ENCODE results near the gene LINC00305. TPM values are rescaled to one million over a fixed set of nuclear protein-coding genes. Genes with fewer than 3 reads are reported as not detected.

LINC00305 gene
- polyA plus RNA-seq, 3 donors from 2014 or later: not detected

GRCh38 chr18:64099244-64099643 is 49.6 kb downstream of the LINC00305 start:
- no peak for DNase-seq
- Mint-ChIP-seq H3K9me3 (peaks cover 0 to 2% (median 0%) of the 10 kb centered on the region in 6 donors), H3K27ac (no peak overlapping the region), H3K4me3 (no peak overlapping the region), H3K27me3 (ENCODE audit: low read depth in 3 of 3) (peaks cover 0 to 2% (median 0%) of the 10 kb centered on the region in 3 donors), H3K36me3 (no peaks in the 10 kb centered on the region), H3K4me1 (no peaks in the 10 kb centered on the region)

GRCh38 chr18:64097497-64097896 is 51.4 kb downstream of the LINC00305 start:
- no peak for DNase-seq
- H3K27ac Mint-ChIP-seq: no peak overlapping the region
- peaks cover 0 to 2% (median 0%) of the 10 kb centered on the region in 3 donors for H3K27me3 Mint-ChIP-seq (ENCODE audit: low read depth in 3 of 3)
- peaks cover 0 to 4% (median 1%) of the 10 kb centered on the region in 6 donors for H3K9me3 Mint-ChIP-seq
- H3K4me1 Mint-ChIP-seq: no peaks in the 10 kb centered on the region
- no peaks in the 10 kb centered on the region for H3K36me3 Mint-ChIP-seq
- no peak overlapping the region for H3K4me3 Mint-ChIP-seq

DNA sequence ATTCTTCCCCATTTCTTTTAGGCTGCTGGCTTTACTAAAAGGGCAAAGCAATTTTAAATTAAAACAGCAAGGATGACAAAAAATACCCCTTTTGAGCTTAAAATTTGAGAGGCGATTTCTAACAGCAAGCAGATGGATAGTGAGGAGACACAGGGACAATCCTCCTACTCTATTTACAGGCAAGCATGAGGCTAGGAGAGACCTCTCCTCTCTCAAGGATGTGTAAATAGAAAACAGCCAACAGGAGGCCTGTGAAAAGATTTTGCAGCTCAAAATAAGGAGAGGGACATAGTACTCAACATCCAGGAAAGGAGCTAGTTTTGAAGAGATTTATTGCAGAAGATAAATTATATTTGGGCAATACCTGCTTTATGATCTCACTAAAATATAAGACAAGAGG is 53.8 kb downstream of the LINC00305 start:
- H3K9me3 Mint-ChIP-seq: peaks cover 0 to 4% (median 1%) of the 10 kb centered on the region in 6 donors
- no peaks in the 10 kb centered on the region for H3K4me1 Mint-ChIP-seq
- H3K36me3 Mint-ChIP-seq: no peaks in the 10 kb centered on the region
- no peak for DNase-seq
- no peak overlapping the region for H3K27ac Mint-ChIP-seq
- H3K4me3 Mint-ChIP-seq: no peak overlapping the region
- peaks cover 0 to 2% (median 0%) of the 10 kb centered on the region in 3 donors for H3K27me3 Mint-ChIP-seq (ENCODE audit: low read depth in 3 of 3)

DNA sequence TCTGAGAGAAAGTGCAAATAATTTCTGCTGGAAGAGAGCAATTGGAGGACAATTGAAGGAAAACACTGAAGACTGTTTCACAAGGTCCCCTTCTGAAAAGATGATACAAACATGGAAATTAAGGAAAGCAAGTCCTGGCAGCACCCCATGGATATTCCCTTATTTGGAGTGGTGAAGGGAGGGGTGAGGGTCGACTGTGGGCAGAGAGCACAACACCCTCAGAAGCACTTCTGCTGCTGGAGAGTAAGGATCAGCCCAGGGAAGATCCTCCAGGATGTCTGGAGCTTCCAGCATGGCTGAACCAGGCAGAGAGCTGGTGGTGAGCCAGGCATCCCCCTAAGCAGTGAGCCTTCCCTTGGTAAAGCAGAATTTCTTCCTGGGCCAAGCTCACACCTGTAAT is 54.7 kb downstream of the LINC00305 start:
- Mint-ChIP-seq H3K36me3 (no peaks in the 10 kb centered on the region), H3K27ac (no peak overlapping the region), H3K4me1 (no peaks in the 10 kb centered on the region), H3K27me3 (ENCODE audit: low read depth in 3 of 3) (peaks cover 0 to 2% (median under 1%) of the 10 kb centered on the region in 3 donors), H3K9me3 (peaks cover 0 to 4% (median 1%) of the 10 kb centered on the region in 6 donors), H3K4me3 (no peak overlapping the region)
- no peak for DNase-seq

- Mint-ChIP-seq H3K4me1 (no peaks in the 10 kb centered on the region), H3K4me3 (no peak overlapping the region), H3K36me3 (no peaks in the 10 kb centered on the region), H3K27me3 (ENCODE audit: low read depth in 3 of 3) (peaks cover 0 to 2% (median 0%) of the 10 kb centered on the region in 3 donors), H3K9me3 (peaks cover 0 to 8% (median 4%) of the 10 kb centered on the region in 6 donors), H3K27ac (no peak overlapping the region)
- DNase-seq: no peak
Observed at GRCh38 chr18:64091526-64091925, 57.4 kb downstream of the LINC00305 start.

DNA sequence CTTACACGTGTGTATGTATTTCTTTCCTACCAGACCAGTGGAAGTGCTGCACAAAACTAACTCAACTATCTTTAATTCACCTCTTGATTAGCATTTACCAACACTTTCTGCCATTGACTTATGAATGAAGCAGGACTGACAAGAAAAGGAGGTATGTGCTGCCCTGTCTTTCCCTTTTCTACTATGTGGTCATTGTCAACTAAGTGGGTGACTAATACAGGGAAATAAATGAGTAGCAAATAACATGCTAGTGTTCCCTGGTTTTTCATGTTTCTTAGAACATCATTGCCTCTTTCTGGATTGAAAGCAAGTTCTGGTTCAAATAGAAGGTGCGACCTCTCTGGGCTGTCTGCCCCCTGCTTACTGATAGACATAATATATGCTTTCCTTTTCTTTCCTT is 58.0 kb downstream of the LINC00305 start:
- Mint-ChIP-seq H3K9me3 (peaks cover 0 to 8% (median 4%) of the 10 kb centered on the region in 6 donors), H3K4me3 (no peak overlapping the region), H3K27me3 (ENCODE audit: low read depth in 3 of 3) (peaks cover 0 to 2% (median 0%) of the 10 kb centered on the region in 3 donors), H3K36me3 (no peaks in the 10 kb centered on the region), H3K27ac (no peak overlapping the region), H3K4me1 (no peaks in the 10 kb centered on the region)
- no peak for DNase-seq

DNA sequence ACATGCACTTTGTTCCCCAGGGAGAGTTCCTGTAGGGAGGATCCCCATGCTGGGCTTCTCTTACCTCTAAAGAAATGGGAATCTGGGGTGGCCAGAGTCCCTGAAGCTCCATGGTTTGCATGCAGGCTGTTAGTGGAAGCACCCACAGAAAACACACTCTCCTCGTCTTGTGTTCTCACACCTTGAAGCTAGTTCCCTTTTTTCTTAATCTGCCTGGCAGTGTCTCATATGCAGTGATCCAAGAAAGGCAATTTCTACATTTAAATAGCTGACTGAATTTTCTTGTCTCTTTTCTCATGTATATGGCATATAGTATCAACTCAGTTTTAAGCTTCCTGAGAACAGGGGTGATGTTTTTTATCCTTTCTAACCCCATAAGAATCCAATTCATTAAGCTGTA is 65.0 kb downstream of the LINC00305 start:
- Mint-ChIP-seq H3K9me3 (peaks cover 0 to 8% (median 0%) of the 10 kb centered on the region in 6 donors), H3K27me3 (ENCODE audit: low read depth in 3 of 3) (peaks cover 0 to 2% (median 0%) of the 10 kb centered on the region in 3 donors), H3K36me3 (no peaks in the 10 kb centered on the region), H3K4me1 (no peaks in the 10 kb centered on the region), H3K27ac (no peak overlapping the region), H3K4me3 (no peak overlapping the region)
- DNase-seq: no peak

- Mint-ChIP-seq H3K27ac (no peak overlapping the region), H3K4me1 (no peaks in the 10 kb centered on the region), H3K27me3 (ENCODE audit: low read depth in 3 of 3) (peaks cover 0 to 2% (median 0%) of the 10 kb centered on the region in 3 donors), H3K36me3 (no peaks in the 10 kb centered on the region), H3K9me3 (peaks cover 0 to 3% (median 0%) of the 10 kb centered on the region in 6 donors), H3K4me3 (no peak overlapping the region)
- DNase-seq: no peak
Observed at GRCh38 chr18:64082513-64082912, 66.4 kb downstream of the LINC00305 start.

- no peak for DNase-seq
- H3K4me3 Mint-ChIP-seq: no peak overlapping the region
- H3K36me3 Mint-ChIP-seq: no peaks in the 10 kb centered on the region
- H3K27me3 Mint-ChIP-seq (ENCODE audit: low read depth in 3 of 3): peaks cover 0 to 2% (median 0%) of the 10 kb centered on the region in 3 donors
- H3K27ac Mint-ChIP-seq: no peak overlapping the region
- peaks cover 0 to 2% (median 0%) of the 10 kb centered on the region in 6 donors for H3K9me3 Mint-ChIP-seq
- no peaks in the 10 kb centered on the region for H3K4me1 Mint-ChIP-seq
Observed at GRCh38 chr18:64082054-64082453, 66.8 kb downstream of the LINC00305 start.

DNA sequence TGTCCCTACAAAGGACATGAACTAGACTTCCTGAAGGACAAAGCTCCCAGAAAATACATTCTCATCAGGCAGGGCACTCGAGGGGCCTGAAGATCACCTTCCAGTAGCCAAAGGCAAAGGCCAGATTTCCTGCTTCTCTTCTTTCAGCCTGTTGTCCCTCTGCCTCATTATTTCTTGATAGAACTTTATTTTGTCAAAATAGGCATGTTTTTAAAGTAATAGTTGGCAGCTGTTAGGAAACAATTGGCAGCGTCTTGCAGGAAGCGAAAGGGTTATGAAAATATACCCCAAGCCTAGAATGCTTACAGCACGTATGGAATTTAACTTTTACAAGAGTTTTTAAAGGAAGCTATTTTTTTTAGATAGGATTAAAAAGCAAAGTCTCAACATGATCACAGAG is 74.9 kb downstream of the LINC00305 start:
- no peaks in the 10 kb centered on the region for H3K4me1 Mint-ChIP-seq
- no peak overlapping the region for H3K4me3 Mint-ChIP-seq
- no peak for DNase-seq
- no peak overlapping the region for H3K27ac Mint-ChIP-seq
- no peaks in the 10 kb centered on the region for H3K36me3 Mint-ChIP-seq
- H3K27me3 Mint-ChIP-seq (ENCODE audit: low read depth in 3 of 3): peaks cover 0 to 4% (median 4%) of the 10 kb centered on the region in 3 donors
- H3K9me3 Mint-ChIP-seq: peaks cover under 1 to 7% (median 5%) of the 10 kb centered on the region in 6 donors

- peaks cover 0 to 4% (median under 1%) of the 10 kb centered on the region in 6 donors for H3K9me3 Mint-ChIP-seq
- no peak overlapping the region for H3K27ac Mint-ChIP-seq
- no peak for DNase-seq
Observed at GRCh38 chr18:64055019-64055418, 93.9 kb downstream of the LINC00305 start.

GRCh38 chr18:64053246-64053645 is 95.6 kb downstream of the LINC00305 start:
- no peaks in the 10 kb centered on the region for H3K36me3 Mint-ChIP-seq
- H3K4me1 Mint-ChIP-seq: no peaks in the 10 kb centered on the region
- no peak overlapping the region for H3K27ac Mint-ChIP-seq
- no peak for DNase-seq
- peaks cover 0 to 4% (median 2%) of the 10 kb centered on the region in 3 donors for H3K27me3 Mint-ChIP-seq (ENCODE audit: low read depth in 3 of 3)
- H3K9me3 Mint-ChIP-seq: peaks cover 0 to 4% (median 0%) of the 10 kb centered on the region in 6 donors
- no peak overlapping the region for H3K4me3 Mint-ChIP-seq

More at GRCh38 chr18:64055019-64055418, 93.9 kb downstream of the LINC00305 start:
- Mint-ChIP-seq H3K36me3 (no peaks in the 10 kb centered on the region), H3K4me1 (no peaks in the 10 kb centered on the region), H3K27me3 (ENCODE audit: low read depth in 3 of 3) (peaks cover 0 to 5% (median 4%) of the 10 kb centered on the region in 3 donors), H3K4me3 (no peak overlapping the region)

- no peak for DNase-seq
- Mint-ChIP-seq H3K4me3 (no peak overlapping the region), H3K27ac (no peak overlapping the region), H3K36me3 (no peaks in the 10 kb centered on the region), H3K4me1 (no peaks in the 10 kb centered on the region), H3K27me3 (ENCODE audit: low read depth in 3 of 3) (peaks cover 0 to 4% (median 2%) of the 10 kb centered on the region in 3 donors), H3K9me3 (peaks cover 0 to 4% (median 0%) of the 10 kb centered on the region in 6 donors)
Observed at GRCh38 chr18:64052772-64053171, 96.1 kb downstream of the LINC00305 start.

GRCh38 chr18:64044616-64045015 is 104.3 kb downstream of the LINC00305 start:
- Mint-ChIP-seq H3K27me3 (ENCODE audit: low read depth in 3 of 3) (peaks cover 0 to 2% (median 0%) of the 10 kb centered on the region in 3 donors), H3K4me3 (no peak overlapping the region)

More at GRCh38 chr18:64044616-64045015, 104.3 kb downstream of the LINC00305 start:
- H3K27ac Mint-ChIP-seq: no peak overlapping the region
- no peak for DNase-seq
- H3K36me3 Mint-ChIP-seq: no peaks in the 10 kb centered on the region
- no peaks in the 10 kb centered on the region for H3K4me1 Mint-ChIP-seq
- peaks cover 0 to 7% (median 2%) of the 10 kb centered on the region in 6 donors for H3K9me3 Mint-ChIP-seq
